ENCODE data around the gene KRT6B.

GRCh38 chr12:52454411-52455201, 2.7 kb upstream of the KRT6B start:
- TF ChIP-seq, protein P1, sequence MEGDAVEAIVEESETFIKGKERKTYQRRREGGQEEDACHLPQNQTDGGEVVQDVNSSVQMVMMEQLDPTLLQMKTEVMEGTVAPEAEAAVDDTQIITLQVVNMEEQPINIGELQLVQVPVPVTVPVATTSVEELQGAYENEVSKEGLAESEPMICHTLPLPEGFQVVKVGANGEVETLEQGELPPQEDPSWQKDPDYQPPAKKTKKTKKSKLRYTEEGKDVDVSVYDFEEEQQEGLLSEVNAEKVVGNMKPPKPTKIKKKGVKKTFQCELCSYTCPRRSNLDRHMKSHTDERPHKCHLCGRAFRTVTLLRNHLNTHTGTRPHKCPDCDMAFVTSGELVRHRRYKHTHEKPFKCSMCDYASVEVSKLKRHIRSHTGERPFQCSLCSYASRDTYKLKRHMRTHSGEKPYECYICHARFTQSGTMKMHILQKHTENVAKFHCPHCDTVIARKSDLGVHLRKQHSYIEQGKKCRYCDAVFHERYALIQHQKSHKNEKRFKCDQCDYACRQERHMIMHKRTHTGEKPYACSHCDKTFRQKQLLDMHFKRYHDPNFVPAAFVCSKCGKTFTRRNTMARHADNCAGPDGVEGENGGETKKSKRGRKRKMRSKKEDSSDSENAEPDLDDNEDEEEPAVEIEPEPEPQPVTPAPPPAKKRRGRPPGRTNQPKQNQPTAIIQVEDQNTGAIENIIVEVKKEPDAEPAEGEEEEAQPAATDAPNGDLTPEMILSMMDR (IDR thresholded peaks at IDR 0.05), result no peak
- TF ChIP-seq TCF7L2 (IDR thresholded peaks at IDR 0.05; ENCODE audit: low read depth, low read length), result peak; percentile 82
- peak; percentile 60; the same call in 1 of the 2 replicates for TF ChIP-seq POLR2AphosphoS5 (IDR thresholded peaks at IDR 0.05; ENCODE audit: low read depth, low read length)
- TF ChIP-seq REST (IDR thresholded peaks at IDR 0.05; ENCODE audit: insufficient read depth in 1 of 2, low read depth in 2 of 2, low read length in 1 of 2), result no peak; a peak in 1 of 4 replicates

All from Panc1 (cell line).